ENCODE measurements around the gene GCGR.

The GCGR gene

DNA sequence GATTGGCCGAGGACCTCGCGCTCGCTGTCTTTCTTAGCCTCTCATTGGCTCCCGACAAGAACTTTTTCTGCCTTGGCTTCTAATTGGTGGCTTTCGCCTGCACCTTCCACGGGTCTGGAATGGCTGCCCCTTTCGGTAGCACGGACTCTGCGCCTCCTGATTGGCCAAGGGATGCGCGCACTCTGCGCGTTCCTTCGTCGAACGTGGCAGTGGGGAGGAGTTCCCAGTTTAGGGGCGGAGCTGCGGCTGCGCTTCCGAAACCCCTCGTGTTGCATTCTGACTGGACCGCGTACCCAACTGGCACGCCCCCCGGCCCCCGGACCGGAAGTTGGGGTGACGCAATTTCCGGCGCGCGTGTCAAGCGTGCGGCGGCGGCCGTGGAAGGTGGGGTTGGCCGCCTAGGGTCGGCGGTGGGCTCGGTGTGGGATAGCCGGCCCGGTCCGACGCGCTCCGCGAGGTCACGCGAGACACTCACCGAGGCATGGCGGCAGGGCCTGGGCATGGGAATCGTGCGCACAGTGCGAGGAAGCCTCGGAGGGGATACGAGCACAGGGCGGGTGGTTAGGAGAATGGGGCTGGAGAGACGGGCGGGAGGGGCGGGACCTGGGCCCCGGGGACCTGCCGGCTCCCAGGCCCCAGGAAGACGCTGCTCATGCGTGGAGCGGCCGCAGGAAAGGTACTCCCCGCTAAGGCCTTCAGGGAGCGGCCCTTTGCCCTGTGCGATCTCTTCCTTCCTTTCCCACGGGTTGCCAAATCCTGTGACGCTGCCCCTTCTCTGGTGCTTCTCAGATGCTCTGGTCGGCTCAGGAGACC is 57.0 kb downstream of the GCGR start:
- H3K4me3 ChIP-seq (replicated peaks; ENCODE audit: low read depth, low read length) = peak overlapping the region; percentile 62
- TF ChIP-seq, protein P1, sequence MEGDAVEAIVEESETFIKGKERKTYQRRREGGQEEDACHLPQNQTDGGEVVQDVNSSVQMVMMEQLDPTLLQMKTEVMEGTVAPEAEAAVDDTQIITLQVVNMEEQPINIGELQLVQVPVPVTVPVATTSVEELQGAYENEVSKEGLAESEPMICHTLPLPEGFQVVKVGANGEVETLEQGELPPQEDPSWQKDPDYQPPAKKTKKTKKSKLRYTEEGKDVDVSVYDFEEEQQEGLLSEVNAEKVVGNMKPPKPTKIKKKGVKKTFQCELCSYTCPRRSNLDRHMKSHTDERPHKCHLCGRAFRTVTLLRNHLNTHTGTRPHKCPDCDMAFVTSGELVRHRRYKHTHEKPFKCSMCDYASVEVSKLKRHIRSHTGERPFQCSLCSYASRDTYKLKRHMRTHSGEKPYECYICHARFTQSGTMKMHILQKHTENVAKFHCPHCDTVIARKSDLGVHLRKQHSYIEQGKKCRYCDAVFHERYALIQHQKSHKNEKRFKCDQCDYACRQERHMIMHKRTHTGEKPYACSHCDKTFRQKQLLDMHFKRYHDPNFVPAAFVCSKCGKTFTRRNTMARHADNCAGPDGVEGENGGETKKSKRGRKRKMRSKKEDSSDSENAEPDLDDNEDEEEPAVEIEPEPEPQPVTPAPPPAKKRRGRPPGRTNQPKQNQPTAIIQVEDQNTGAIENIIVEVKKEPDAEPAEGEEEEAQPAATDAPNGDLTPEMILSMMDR (IDR thresholded peaks at IDR 0.05; ENCODE audit: low read length, missing control alignments) = peak; percentile 13
- peak; percentile 100 for DNase-seq (ENCODE audit: low read depth)

GRCh38 chr17:81863123-81863675 is 59.2 kb downstream of the GCGR start:
- TF ChIP-seq, protein P1 (IDR thresholded peaks at IDR 0.05; ENCODE audit: low read length, missing control alignments) = no peak
- peak; percentile 33 for DNase-seq (ENCODE audit: low read depth)
- H3K4me3 ChIP-seq (replicated peaks; ENCODE audit: low read depth, low read length) = no peak overlapping the region
